NCI-H748 (cell line): ENCODE data around the gene CALML6.
"Not testable (repeated sequence)": the region's sequence is repeated elsewhere in the genome, so short reads cannot be mapped to it uniquely, and the experiment has no call there.

Experiments used
- DNase-seq: peaks from one replicate; lab custom pipeline; 2025; ENCODE audit not compliant: unreplicated experiment; lab: John Stamatoyannopoulos, UW

Gene CALML6

GRCh38 chr1:1924849-1925248, 9.8 kb downstream of the CALML6 start:
- no peak for DNase-seq

- no peak for DNase-seq
Observed at GRCh38 chr1:1925437-1926345, 10.6 kb downstream of the CALML6 start.

GRCh38 chr1:1926346-1926811, 11.3 kb downstream of the CALML6 start:
- no peak for DNase-seq

- DNase-seq = no peak
Observed at GRCh38 chr1:1926886-1927660, 12.0 kb downstream of the CALML6 start.

- no peak for DNase-seq
Observed at GRCh38 chr1:1927751-1928150, 12.7 kb downstream of the CALML6 start.

GRCh38 chr1:1928231-1929101, 13.4 kb downstream of the CALML6 start:
- no peak for DNase-seq

- no peak for DNase-seq
Observed at GRCh38 chr1:1929102-1929638, 14.1 kb downstream of the CALML6 start.

GRCh38 chr1:1929639-1930545, 14.8 kb downstream of the CALML6 start:
- DNase-seq = no peak

GRCh38 chr1:1934848-1935247, 19.8 kb downstream of the CALML6 start:
- DNase-seq = not testable (repeated sequence)

GRCh38 chr1:1937061-1937460, 22.0 kb downstream of the CALML6 start:
- DNase-seq = no peak

GRCh38 chr1:1937549-1938275, 22.7 kb downstream of the CALML6 start:
- no peak for DNase-seq

- no peak for DNase-seq
Observed at GRCh38 chr1:1938276-1938573, 23.2 kb downstream of the CALML6 start.

- no peak for DNase-seq
Observed at GRCh38 chr1:1938613-1939295, 23.7 kb downstream of the CALML6 start.

GRCh38 chr1:1939296-1940122, 24.4 kb downstream of the CALML6 start:
- DNase-seq = no peak

- DNase-seq = no peak
Observed at GRCh38 chr1:1940123-1940425, 25.0 kb downstream of the CALML6 start.

GRCh38 chr1:1941211-1941841, 26.3 kb downstream of the CALML6 start:
- no peak for DNase-seq
